Hematopoietic multipotent progenitor cell treated with erythropoietin and hydrocortisone succinate and interleukin-3 and kit ligand, for 15 days (in vitro differentiated cells): Measurements from ENCODE around the gene THSD8.

Experiments used
- DNase-seq: peaks from one replicate; pipeline ENCODE4 v3.0.0-alpha.2; 2015; ENCODE audit warnings: low spot score

THSD8 gene

GRCh38 chr19:12801466-12802266 is at the start of gene THSD8, which contains the start of gene PRDX2:
TSS of gene THSD8 (plus strand) at chr19:12802069. CDS start at chr19:12802072, 3 bp downstream.
TSS of gene PRDX2 (minus strand) at chr19:12801800. CDS start at chr19:12801261, 539 bp downstream.
- peak; percentile 89 for DNase-seq

GRCh38 chr19:12754465-12755196 is 47.2 kb upstream of the THSD8 start:
- DNase-seq, result no peak

GRCh38 chr19:12756150-12756883 is 45.6 kb upstream of the THSD8 start:
- no peak for DNase-seq

GRCh38 chr19:12757544-12758274 is 44.2 kb upstream of the THSD8 start:
- peak; percentile 67 for DNase-seq

DNA sequence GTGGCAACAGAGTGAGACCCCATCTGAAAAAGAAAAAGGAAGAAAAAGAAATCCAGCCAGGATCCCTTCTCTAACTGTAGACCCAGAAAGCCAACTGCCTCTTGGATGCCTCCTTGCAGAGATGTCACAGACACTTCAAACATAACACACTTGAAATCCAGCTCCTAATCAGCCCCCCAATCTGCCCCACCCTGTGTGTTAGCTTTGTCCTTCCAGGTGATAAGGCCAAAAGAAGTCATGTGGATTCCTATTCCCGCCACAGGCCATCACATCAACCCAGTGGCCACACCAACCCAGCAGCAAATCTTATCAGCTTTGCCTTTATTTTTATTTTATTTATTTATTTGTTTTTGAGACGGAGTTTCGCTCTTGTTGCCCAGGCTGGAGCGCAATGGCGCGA is 42.2 kb upstream of the THSD8 start:
- DNase-seq, result no peak

GRCh38 chr19:12763100-12763499 is 38.8 kb upstream of the THSD8 start:
- DNase-seq, result no peak

GRCh38 chr19:12764698-12765097 is 37.2 kb upstream of the THSD8 start:
- DNase-seq, result no peak

GRCh38 chr19:12766051-12766521 is 35.8 kb upstream of the THSD8 start:
- DNase-seq, result no peak

DNA sequence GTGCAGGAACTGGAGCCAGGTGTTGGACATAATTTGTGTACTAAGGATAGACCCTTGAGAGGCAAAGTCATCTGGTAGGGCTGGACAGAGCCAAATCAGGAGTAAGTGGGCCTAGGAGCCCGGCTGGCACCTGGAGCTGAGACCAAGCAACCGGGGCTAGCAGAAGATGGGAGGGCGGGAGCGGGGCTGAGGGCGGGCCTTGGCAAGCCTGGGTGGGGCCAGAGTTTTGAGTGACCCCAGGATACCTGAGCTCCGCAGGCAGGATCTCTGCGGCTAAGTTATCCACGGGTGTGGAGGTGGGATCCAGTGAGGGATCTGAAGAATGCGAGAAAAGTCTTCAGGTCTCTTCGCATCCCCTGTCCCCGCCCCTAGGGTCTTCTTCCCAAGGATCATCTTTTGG is 34.7 kb upstream of the THSD8 start:
- DNase-seq, result no peak

GRCh38 chr19:12767666-12768065 is 34.2 kb upstream of the THSD8 start:
- DNase-seq, result no peak

DNA sequence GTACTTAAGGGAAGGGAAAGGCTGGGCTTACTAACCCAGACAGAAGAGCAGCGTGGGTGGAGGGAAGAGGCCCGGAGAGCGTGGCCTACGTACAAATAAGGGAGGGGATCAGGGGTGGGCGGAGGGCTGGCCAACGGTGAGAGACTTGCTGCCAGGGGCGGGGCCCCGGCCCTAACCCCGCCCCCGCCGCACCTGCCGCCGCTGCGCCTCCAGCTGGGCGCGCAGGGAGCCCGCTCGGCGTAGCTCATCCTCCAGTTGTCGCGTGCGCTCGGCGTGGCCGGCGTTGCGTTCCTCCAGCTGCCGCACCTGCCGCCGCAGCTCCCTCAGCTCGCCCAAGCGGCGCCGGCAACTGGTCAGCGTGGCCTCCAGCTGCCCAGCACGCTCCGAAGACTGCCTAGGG is 32.2 kb upstream of the THSD8 start:
- no peak for DNase-seq

- no peak for DNase-seq
Measured at GRCh38 chr19:12770922-12771321, 30.9 kb upstream of the THSD8 start.

GRCh38 chr19:12772323-12772722 is 29.5 kb upstream of the THSD8 start:
- no peak for DNase-seq

GRCh38 chr19:12773571-12773970 is 28.3 kb upstream of the THSD8 start:
- DNase-seq, result no peak

DNA sequence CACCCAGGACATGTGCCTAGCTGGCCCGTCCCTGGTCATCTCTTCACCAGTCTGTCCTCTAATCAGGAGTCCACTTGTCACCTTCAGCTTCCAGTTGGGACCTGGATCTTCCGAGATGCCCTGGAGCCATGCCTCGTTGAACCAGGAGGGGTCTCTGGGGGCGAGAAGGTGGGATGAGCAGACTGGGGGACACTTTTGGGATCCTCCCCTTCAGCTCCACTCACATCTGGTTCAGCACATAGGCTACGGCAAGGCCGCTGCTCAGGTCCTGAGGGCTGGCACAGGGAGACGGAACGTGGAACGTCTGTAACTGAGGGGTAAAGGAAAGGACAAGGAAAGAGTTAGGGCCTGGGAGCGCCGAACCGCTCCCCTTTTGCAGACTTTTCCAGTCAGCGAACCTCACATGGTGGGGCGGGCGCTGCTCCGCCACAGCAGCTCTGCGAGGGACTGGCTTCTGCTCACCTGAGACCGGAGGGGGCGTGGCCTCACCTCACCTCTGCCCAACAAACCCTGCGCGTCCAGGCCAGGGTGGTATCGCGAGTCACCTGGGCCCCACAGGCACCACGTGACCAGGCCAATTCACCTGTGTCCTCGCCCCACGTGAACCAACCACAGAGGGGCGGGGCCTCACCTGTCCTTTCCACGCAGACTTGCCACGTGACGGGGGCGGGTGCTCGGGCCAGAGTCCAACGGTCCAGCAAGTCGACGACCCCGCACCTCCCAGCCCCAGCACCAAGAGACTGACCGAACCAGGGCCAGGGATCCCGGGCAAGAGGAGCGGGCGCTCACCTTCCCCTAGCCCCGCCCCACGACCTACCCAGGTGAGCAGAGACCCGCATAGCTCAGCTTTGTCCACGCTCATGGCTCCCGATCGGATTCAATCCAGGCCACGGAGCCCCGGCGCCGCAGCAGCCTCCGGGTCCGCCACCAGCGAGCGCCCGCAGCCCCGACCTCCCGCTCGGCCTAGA is 27.0 kb upstream of the THSD8 start, which contains the start of gene HOOK2:
Gene HOOK2, minus strand, starts transcription at position 965 of the 968 bp plus-strand sequence. Its CDS starts 103 bp downstream, at position 862.
- DNase-seq, result no peak

DNA sequence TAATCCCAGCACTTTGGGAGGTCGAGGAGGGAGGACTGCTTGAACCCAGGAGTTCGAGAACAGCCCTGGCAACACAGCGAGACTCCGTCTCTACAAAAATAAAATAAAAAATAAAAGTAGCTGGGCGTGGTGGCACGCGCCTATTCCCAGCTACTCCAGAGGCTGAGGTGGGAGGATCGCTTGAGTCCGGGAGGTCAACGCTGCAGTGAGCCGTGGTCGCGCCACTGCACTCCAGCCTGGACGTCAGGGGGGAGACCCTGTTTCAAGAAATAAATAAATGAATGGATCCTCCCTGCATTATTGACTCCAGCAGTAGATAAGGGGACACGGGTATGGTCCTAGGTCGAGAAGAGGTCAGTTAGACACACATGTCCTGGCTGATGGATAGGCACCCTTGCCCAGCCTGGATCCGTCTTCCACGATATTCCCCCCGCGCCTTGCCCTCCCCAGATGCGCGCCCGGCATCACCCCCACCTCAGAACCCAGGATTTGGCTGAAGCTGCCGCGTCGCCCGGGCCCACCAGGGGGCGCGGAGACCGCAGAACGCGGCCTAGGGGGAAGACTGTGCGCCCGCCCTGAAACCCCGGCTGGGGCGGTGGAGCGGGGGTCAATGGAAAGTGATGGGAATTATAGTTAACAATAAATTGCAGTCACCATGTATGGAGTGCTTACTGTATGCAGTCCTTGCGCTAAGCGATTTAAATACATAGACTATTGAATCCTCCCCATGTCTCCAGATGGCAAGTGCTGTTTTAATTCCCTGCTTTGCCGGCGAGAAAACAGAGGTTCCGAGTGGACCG is 24.5 kb upstream of the THSD8 start:
- peak; percentile 77 for DNase-seq

DNA sequence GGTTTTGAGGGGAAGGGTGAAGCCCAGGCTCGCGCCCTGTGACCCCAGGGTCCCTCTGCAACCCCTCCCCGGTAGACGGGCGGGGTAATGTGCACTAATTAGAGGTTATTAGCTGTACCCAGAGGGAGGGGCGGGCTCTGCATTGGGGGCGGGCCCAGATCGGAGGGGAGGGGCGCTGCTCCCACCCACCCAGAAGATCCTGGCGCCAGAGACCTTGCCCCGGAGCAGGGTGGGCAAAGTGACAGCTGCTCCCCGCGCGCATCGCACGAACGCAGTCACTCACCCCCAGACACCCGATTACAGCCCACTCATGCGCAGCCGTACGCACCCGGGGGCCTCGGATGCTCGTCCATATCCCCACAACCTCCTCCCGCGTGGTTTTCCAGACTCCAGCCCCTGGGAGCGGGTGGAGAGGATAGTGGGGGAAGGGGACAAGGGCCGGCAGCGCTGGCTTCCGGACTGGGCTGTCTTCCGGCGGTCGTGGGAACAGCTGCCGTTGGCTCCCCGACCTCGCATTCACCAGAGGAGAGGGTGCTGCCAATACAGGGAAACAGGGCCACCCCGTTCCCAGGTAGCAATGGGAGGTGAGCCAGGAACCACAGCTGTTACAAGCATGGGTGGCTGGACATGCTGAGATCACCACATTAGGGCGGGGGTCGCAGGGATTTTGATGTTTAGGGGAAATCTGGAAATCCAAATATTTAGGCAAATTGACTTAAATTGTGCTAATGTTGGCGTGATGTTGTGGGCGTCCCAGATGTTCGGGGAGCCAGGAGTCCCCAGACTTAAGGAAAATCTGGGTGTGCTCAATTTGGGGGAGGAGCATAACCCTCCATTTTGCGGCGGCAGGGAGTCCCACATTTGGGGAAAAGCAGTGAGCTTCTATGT is 23.6 kb upstream of the THSD8 start:
- DNase-seq, result no peak

GRCh38 chr19:12778905-12779161 is 23.0 kb upstream of the THSD8 start:
- DNase-seq, result no peak
